ENCODE measurements around the gene ZNF746.

GRCh38 chr7:149460493-149461277, 36.9 kb downstream of the ZNF746 start, which contains the start of gene ZNF777:
- TF ChIP-seq POLR2A (IDR thresholded peaks at IDR 0.05) (peak; percentile 20 to 31), CTCF (IDR thresholded peaks at IDR 0.05) (peak in 5 of 6 experiments; percentile 34 to 62 (median 60))

Data from Peyer's patch (tissue), 4 donors.